HepG2 (cell line): ENCODE measurements around the gene RAB40A. TPM values are rescaled to one million over a fixed set of nuclear protein-coding genes. Genes with fewer than 3 reads are reported as not detected.

ENCODE experiments used
- ATAC-seq: fragments of 200-7000 bp; cut with Tn5 transposase; 3 replicates; pipeline ENCODE4 v1.9.1; 2020; ENCODE audit warnings: mild to moderate bottlenecking, moderate library complexity
- BruUV-seq: library from RNA; stranded (reverse); fragments of 400-500 nt; replicated peaks from 2 replicates; lab custom pipeline; 2021; lab: Mats Ljungman, UMichigan
- CTCF ChIA-PET: fragments of 300-600 bp; formaldehyde crosslinking; extraction: SDS; loops from one replicate; lab custom pipeline; 2021; ENCODE audit warnings: low total read pairs, inconsistent platforms, low intra/inter-chr PET ratio; lab: Yijun Ruan, JAX
- POLR2A ChIA-PET: fragments of 350-600 bp; sonication (Branson Sonifier 250); formaldehyde crosslinking; loops from one replicate; lab custom pipeline; 2020; ENCODE audit warnings: antibody characterized with exemption, inconsistent platforms; lab: Yijun Ruan, JAX
- DNase-seq: peaks from one replicate; pipeline ENCODE4 v3.0.0-alpha.2; 2015; ENCODE audit warnings: low spot score
- FAIRE-seq: peaks from 3 replicates; lab custom pipeline; 2011; peaks lifted over from hg19 to GRCh38; lab: Jason Lieb, UNC
- H2AFZ ChIP-seq: one replicate; pipeline ENCODE4 v1.6.1; 2011; ENCODE audit warnings: low read length, inconsistent platforms
- H3K27ac ChIP-seq: fragments of 300-600 bp; 3 replicates; pipeline ENCODE4 v1.8.0; 2011; ENCODE audit warnings: mixed run types, mild to moderate bottlenecking, mixed read lengths, low read length, inconsistent platforms; ENCODE audit not compliant: insufficient read depth; ENCODE audit errors: extremely low read length
- H3K27me3 ChIP-seq, 2 experiments: fragments of 200-600 bp in 1 of 2; 2 replicates in 1 of 2; 3 replicates in 1 of 2; pipeline versions ENCODE4 v1.6.0 to v1.8.0; 2011; ENCODE audit warnings: low read length in 2 of 2, mild to moderate bottlenecking in 2 of 2, moderate library complexity in 2 of 2, inconsistent platforms in 1 of 2; ENCODE audit not compliant: insufficient read depth in 2 of 2, control insufficient read depth in 1 of 2
- H3K36me3 ChIP-seq, 2 experiments: fragments of 200-600 bp in 1 of 2; replicated peaks in 1 of 2; 2 replicates in 1 of 2; 3 replicates in 1 of 2; pipeline versions ENCODE4 v1.5.1 to v1.8.0; 2011; ENCODE audit warnings: low read length in 2 of 2, inconsistent platforms in 1 of 2; ENCODE audit not compliant: insufficient read depth in 2 of 2, control insufficient read depth in 1 of 2
- H3K4me1 ChIP-seq: 2 replicates; pipeline ENCODE4 v1.5.1; 2012; ENCODE audit warnings: low read length, inconsistent platforms; ENCODE audit not compliant: insufficient read depth
- H3K4me2 ChIP-seq: 2 replicates; pipeline ENCODE4 v1.6.0; 2011; ENCODE audit warnings: low read depth, low read length, inconsistent platforms
- H3K4me3 ChIP-seq, 3 experiments: fragments of 200-600 bp in 1 of 3; sonication (generic), shearing (Covaris generic) in 1 of 3; replicated peaks in 1 of 3; 2 replicates each; pipeline ENCODE4 v1.5.1; 2011 to 2016; ENCODE audit warnings: low read length in 3 of 3, inconsistent platforms in 2 of 3, low read depth in 2 of 3, mild to moderate bottlenecking in 2 of 3, control low read depth in 1 of 3, mixed read lengths in 1 of 3; ENCODE audit not compliant: insufficient read depth in 1 of 3
- H3K79me2 ChIP-seq: one replicate; pipeline ENCODE4 v1.6.1; 2011; ENCODE audit warnings: low read length, inconsistent platforms; ENCODE audit not compliant: insufficient read depth
- H3K9ac ChIP-seq: 2 replicates; pipeline ENCODE4 v1.6.0; 2011; ENCODE audit warnings: mild to moderate bottlenecking, low read depth, low read length, inconsistent platforms; ENCODE audit not compliant: insufficient read depth
- H3K9me3 ChIP-seq: 2 replicates; pipeline ENCODE4 v1.5.1; 2012; ENCODE audit warnings: mild to moderate bottlenecking, low read length
- H4K20me1 ChIP-seq: 2 replicates; pipeline ENCODE4 v1.6.0; 2011; ENCODE audit warnings: inconsistent platforms, mild to moderate bottlenecking, low read length, moderate library complexity; ENCODE audit not compliant: insufficient read depth
- BCL6 ChIP-seq: IDR thresholded peaks from 2 replicates; pipeline ENCODE4 v1.6.1; 2016; ENCODE audit warnings: missing genetic modification reagents, missing compliant biosample characterization
- CEBPB ChIP-seq: IDR thresholded peaks from 2 replicates; pipeline ENCODE4 v1.6.1; 2011; ENCODE audit warnings: low read depth, low read length, improper control_type of control experiment, borderline replicate concordance
- CEBPG ChIP-seq: IDR thresholded peaks from 2 replicates; pipeline ENCODE4 v1.6.1; 2016
- HNF4A ChIP-seq: sonication (generic); formaldehyde crosslinking; IDR thresholded peaks from 2 replicates; pipeline ENCODE4 v1.4.0; 2020; ENCODE audit warnings: missing genetic modification reagents
- MED1 ChIP-seq: sonication (generic); formaldehyde crosslinking; IDR thresholded peaks from 2 replicates; pipeline ENCODE4 v1.4.0; 2020; ENCODE audit warnings: missing genetic modification reagents
- ZNF564 ChIP-seq: sonication (generic); formaldehyde crosslinking; IDR thresholded peaks from 2 replicates; pipeline ENCODE4 v1.8.1; 2023; ENCODE audit warnings: mild to moderate bottlenecking, missing genetic modification reagents
- WGBS: methylation state at CpG from one replicate; pipeline ENCODE4 v1.1.6; 2017; ENCODE audit warnings: low lambda C conversion rate; 5-methylcytosine and 5-hydroxymethylcytosine counted together
- in situ Hi-C: cut with HindIII; loops from 2 replicates; pipeline ENCODE4 v1.10.0; 2017; ENCODE audit warnings: low pct_unique_long_range_greater_than_20kb; ENCODE audit not compliant: extremely low pct_ligation_motif_present
- intact Hi-C: fragments of 100-400 bp; cut with micrococcal nuclease; formaldehyde crosslinking; loops from one replicate; pipeline ENCODE4 v1.10.0; 2022; ENCODE audit not compliant: unreplicated experiment
- polyA plus RNA-seq, 8 experiments: library from polyadenylated mRNA; depleted of rRNA in 3 of 8; stranded (reverse) in 7 of 8; unstranded in 1 of 8; fragments of >200 nt; fragmentation: Illumina TruSeq in 4 of 8; extraction: Trizol in 4 of 8; gene quantifications; 2 replicates each; pipeline versions ENCODE4 v1.2.1 to v1.2.3, GENCODE V29; 2011 to 2016; ENCODE audit warnings: low read depth in 4 of 8, missing spikeins in 1 of 8, mixed read lengths in 1 of 8; ENCODE audit not compliant: insufficient read depth in 1 of 8
- total RNA-seq, 5 experiments: library from RNA; depleted of rRNA; stranded (reverse); fragments of >200 nt; fragmentation: Illumina TruSeq; extraction: Trizol; gene quantifications; 2 replicates each; pipeline ENCODE4 v1.2.3, GENCODE V29; 2016; ENCODE audit warnings: low read depth in 1 of 5
- TF ChIP-seq, protein P1 (sequence below): sonication (generic); formaldehyde crosslinking; IDR thresholded peaks from 2 replicates; pipeline ENCODE4 v1.4.0; 2020; ENCODE audit warnings: missing genetic modification reagents
- TF ChIP-seq, protein P2 (sequence below): sonication (generic); formaldehyde crosslinking; IDR thresholded peaks from 2 replicates; pipeline ENCODE4 v1.4.0; 2020; ENCODE audit warnings: missing genetic modification reagents, mild to moderate bottlenecking, borderline replicate concordance
- TF ChIP-seq, protein P3 (sequence below): sonication (generic); formaldehyde crosslinking; IDR thresholded peaks from 2 replicates; pipeline ENCODE4 v1.5.1; 2020; ENCODE audit warnings: missing genetic modification reagents, mild to moderate bottlenecking, borderline replicate concordance
- TF ChIP-seq, protein P4 (sequence below): sonication (generic); formaldehyde crosslinking; IDR thresholded peaks from 2 replicates; pipeline ENCODE4 v1.8.0; 2022; ENCODE audit warnings: mild to moderate bottlenecking, missing genetic modification reagents, moderate library complexity

The RAB40A gene
- total and polyA plus RNA-seq, 2 of the 13 experiments (the other 11 are each of a cell fraction or from before 2014, with no cell fraction given), result 0.11 TPM; not detected in 1

DNA sequence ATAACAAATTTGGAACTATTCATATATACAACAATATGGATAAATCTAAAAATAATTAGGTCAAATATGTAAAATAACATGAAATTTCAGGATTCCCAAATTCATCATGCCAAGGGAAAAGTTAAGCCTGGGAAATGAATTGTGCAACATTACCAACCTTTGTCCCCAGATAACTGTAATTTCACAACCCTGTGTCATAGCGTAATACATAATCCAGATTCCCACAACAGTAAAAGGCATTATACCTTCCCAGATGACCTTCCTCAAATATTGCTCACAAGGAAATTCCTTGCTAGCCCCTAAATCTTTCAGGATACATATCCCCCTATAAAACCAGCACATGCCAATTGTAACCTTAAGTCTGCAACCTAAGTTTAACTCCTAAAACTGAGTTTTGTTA, 32.9 kb upstream of the RAB40A start (continued):
- TF ChIP-seq ZNF564 (CRISPR knock-in tag), result no peak
- TF ChIP-seq, protein P1, sequence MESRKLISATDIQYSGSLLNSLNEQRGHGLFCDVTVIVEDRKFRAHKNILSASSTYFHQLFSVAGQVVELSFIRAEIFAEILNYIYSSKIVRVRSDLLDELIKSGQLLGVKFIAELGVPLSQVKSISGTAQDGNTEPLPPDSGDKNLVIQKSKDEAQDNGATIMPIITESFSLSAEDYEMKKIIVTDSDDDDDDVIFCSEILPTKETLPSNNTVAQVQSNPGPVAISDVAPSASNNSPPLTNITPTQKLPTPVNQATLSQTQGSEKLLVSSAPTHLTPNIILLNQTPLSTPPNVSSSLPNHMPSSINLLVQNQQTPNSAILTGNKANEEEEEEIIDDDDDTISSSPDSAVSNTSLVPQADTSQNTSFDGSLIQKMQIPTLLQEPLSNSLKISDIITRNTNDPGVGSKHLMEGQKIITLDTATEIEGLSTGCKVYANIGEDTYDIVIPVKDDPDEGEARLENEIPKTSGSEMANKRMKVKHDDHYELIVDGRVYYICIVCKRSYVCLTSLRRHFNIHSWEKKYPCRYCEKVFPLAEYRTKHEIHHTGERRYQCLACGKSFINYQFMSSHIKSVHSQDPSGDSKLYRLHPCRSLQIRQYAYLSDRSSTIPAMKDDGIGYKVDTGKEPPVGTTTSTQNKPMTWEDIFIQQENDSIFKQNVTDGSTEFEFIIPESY, result no peak
- TF ChIP-seq CEBPG (CRISPR knock-in tag), result peak; percentile 87
- TF ChIP-seq CEBPB, result peak; percentile 96
- TF ChIP-seq BCL6 (CRISPR knock-in tag), result peak; percentile 61
- TF ChIP-seq, all 625 proteins: peak for 14

DNA sequence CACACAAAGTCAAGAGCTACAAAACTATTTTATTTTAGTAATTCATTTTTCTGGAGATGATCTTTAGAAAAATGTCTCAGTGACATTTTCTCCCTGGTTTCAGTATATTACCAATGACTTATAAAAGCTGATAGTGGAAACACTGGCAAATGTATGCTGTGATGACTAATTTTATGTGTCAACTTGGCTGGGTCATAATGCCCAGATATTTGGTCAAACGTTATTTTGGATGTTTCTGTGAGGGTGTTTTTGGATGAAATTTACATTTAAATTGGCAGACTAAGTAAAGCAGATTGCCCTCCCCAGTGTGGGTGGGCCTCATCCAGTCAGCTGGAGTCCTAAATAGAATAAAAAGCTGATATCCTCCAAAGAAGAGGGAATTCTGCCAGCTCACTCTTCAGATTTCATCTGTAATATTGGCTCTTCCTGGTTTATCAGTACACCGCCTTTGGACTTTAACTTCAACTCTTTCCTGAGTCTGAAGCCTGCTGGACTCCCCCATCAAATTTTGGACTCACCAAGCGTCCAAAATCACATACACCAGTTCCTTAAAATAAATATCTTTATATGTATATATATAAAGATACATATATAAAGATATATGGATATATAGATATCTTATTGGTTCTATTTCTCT, 31.2 kb upstream of the RAB40A start:
- H3K4me2 ChIP-seq, result no peak overlapping the region
- no TSS peak for BruUV-seq
- no peaks in the 10 kb centered on the region for H4K20me1 ChIP-seq
- 43% methylated on average over 3 of the region's 3 CpGs for WGBS
- ATAC-seq, result no peak
- TF ChIP-seq HNF4A (no peak), MED1 (no peak)
- TF ChIP-seq, protein P2, sequence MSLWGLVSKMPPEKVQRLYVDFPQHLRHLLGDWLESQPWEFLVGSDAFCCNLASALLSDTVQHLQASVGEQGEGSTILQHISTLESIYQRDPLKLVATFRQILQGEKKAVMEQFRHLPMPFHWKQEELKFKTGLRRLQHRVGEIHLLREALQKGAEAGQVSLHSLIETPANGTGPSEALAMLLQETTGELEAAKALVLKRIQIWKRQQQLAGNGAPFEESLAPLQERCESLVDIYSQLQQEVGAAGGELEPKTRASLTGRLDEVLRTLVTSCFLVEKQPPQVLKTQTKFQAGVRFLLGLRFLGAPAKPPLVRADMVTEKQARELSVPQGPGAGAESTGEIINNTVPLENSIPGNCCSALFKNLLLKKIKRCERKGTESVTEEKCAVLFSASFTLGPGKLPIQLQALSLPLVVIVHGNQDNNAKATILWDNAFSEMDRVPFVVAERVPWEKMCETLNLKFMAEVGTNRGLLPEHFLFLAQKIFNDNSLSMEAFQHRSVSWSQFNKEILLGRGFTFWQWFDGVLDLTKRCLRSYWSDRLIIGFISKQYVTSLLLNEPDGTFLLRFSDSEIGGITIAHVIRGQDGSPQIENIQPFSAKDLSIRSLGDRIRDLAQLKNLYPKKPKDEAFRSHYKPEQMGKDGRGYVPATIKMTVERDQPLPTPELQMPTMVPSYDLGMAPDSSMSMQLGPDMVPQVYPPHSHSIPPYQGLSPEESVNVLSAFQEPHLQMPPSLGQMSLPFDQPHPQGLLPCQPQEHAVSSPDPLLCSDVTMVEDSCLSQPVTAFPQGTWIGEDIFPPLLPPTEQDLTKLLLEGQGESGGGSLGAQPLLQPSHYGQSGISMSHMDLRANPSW (CRISPR knock-in tag), result no peak
- TF ChIP-seq, protein P3, sequence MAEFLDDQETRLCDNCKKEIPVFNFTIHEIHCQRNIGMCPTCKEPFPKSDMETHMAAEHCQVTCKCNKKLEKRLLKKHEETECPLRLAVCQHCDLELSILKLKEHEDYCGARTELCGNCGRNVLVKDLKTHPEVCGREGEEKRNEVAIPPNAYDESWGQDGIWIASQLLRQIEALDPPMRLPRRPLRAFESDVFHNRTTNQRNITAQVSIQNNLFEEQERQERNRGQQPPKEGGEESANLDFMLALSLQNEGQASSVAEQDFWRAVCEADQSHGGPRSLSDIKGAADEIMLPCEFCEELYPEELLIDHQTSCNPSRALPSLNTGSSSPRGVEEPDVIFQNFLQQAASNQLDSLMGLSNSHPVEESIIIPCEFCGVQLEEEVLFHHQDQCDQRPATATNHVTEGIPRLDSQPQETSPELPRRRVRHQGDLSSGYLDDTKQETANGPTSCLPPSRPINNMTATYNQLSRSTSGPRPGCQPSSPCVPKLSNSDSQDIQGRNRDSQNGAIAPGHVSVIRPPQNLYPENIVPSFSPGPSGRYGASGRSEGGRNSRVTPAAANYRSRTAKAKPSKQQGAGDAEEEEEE (CRISPR knock-in tag), result no peak
- TF ChIP-seq, protein P4, sequence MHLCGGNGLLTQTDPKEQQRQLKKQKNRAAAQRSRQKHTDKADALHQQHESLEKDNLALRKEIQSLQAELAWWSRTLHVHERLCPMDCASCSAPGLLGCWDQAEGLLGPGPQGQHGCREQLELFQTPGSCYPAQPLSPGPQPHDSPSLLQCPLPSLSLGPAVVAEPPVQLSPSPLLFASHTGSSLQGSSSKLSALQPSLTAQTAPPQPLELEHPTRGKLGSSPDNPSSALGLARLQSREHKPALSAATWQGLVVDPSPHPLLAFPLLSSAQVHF (CRISPR knock-in tag), result no peak
- POLR2A ChIA-PET, result no interaction called here
- no peak overlapping the region for H2AFZ ChIP-seq
- CTCF ChIA-PET, result no interaction called here
- no peaks in the 10 kb centered on the region for H3K27me3 ChIP-seq
- no peaks in the 10 kb centered on the region for H3K9me3 ChIP-seq
- no peak overlapping the region for H3K9ac ChIP-seq
- no peak for DNase-seq
- no peaks in the 10 kb centered on the region for H3K36me3 ChIP-seq
- H3K79me2 ChIP-seq, result no peaks in the 10 kb centered on the region
- intact Hi-C loops (no loop called here), in situ Hi-C loops (no loop called here)
- no peak overlapping the region for H3K27ac ChIP-seq
- no peak overlapping the region for H3K4me3 ChIP-seq
- FAIRE-seq, result no peak
- peaks cover 14% of the 10 kb centered on the region for H3K4me1 ChIP-seq
